Body of pancreas (tissue), 4 donors: Measurements from ENCODE around the gene RDH5. TPM values are rescaled to one million over a fixed set of nuclear protein-coding genes. Genes with fewer than 3 reads are reported as not detected.

Experiments used
- ATAC-seq: fragments of 150-250 bp; one replicate; pipeline ENCODE4 v1.9.1; 2016
- DNase-seq, 4 donors: peaks; one replicate each; pipeline ENCODE4 v3.0.0-alpha.2; 2019
- H3K27ac ChIP-seq, 4 donors: fragments of 200-600 bp; sonication (generic); 1 replicate in 3 of 4; 2 replicates in 1 of 4; pipeline versions ENCODE4 v1.5.1 to v1.6.1; 2016 to 2019; ENCODE audit warnings: mild to moderate bottlenecking in 1 of 4, mixed read lengths in 1 of 4, moderate library complexity in 1 of 4
- H3K27me3 ChIP-seq, 2 donors: fragments of 200-600 bp; sonication (generic); one replicate each; pipeline ENCODE4 v1.6.0; 2016; ENCODE audit warnings: mild to moderate bottlenecking in 1 of 2
- H3K36me3 ChIP-seq, 2 donors: fragments of 200-600 bp; sonication (generic); replicated peaks in 1 of 2; 2 replicates each; pipeline ENCODE4 v1.5.1; 2016; ENCODE audit warnings: low read depth in 2 of 2; ENCODE audit not compliant: insufficient read depth in 1 of 2
- H3K4me1 ChIP-seq: fragments of 200-600 bp; sonication (generic); one replicate; pipeline ENCODE4 v1.6.0; 2016
- H3K4me3 ChIP-seq, 2 donors: fragments of 200-600 bp; sonication (generic); 1 replicate in 1 of 2; 2 replicates in 1 of 2; pipeline ENCODE4 v1.5.1; 2016 to 2019
- H3K9me3 ChIP-seq, 3 donors: fragments of 200-600 bp; sonication (generic); 1 replicate in 2 of 3; 2 replicates in 1 of 3; pipeline ENCODE4 v1.5.1; 2016
- POLR2A ChIP-seq, 3 donors: fragments of 450-650 bp; IDR thresholded peaks; one replicate each; pipeline ENCODE4 v1.6.1; 2016; ENCODE audit warnings: antibody characterized with exemption in 3 of 3, mild to moderate bottlenecking in 2 of 3
- WGBS, 2 donors: methylation state at CpG; one replicate each; pipeline ENCODE4 v1.1.5; 2017; 5-methylcytosine and 5-hydroxymethylcytosine counted together
- intact Hi-C: fragments of 100-400 bp; cut with DNase I; formaldehyde crosslinking; loops from one replicate; pipeline ENCODE4 v1.15.1; 2023
- total RNA-seq, 2 donors: library from RNA; depleted of rRNA; stranded (reverse); fragments of >200 nt; gene quantifications; one replicate each; pipeline ENCODE4 v1.1.0, GENCODE V29; 2016
- TF ChIP-seq, protein P1 (sequence below), 7 experiments: fragments of 450-650 bp in 4 of 7; fragments of 200-600 bp in 3 of 7; sonication (generic) in 3 of 7; IDR thresholded peaks; one replicate each; pipeline ENCODE4 v1.5.1; 2016 to 2019; ENCODE audit warnings: antibody characterized with exemption in 7 of 7

The RDH5 gene
- total RNA-seq, 2 donors from 2014 or later: 4.2 to 20.4 TPM

DNA sequence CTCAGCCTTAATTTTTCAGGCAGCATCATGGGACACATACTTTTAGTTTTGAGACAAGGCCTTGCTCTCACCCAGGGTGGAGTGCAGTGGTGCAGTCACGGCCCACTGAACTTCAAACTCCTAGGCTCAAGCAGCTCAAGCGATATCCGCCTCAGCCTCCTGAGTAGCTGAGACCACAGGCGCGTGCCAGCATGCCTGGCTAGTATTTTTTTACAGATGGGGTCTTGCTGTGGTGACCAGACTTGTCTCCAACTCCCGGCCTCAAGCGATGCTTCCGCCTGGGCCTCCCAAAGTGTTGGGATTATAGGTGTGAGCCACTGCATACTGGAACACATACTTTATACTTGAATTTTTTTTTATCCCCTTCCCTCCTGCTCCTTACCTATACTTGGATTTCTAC, 2.8 kb downstream of the RDH5 start:
- peak overlapping the region in 1 of 4 donors; percentile 5 for H3K27ac ChIP-seq
- ATAC-seq (no peak), DNase-seq (no peak)
- peaks cover 0 to 7% of the 10 kb centered on the region in 2 donors for H3K36me3 ChIP-seq
- TF ChIP-seq, protein P1, sequence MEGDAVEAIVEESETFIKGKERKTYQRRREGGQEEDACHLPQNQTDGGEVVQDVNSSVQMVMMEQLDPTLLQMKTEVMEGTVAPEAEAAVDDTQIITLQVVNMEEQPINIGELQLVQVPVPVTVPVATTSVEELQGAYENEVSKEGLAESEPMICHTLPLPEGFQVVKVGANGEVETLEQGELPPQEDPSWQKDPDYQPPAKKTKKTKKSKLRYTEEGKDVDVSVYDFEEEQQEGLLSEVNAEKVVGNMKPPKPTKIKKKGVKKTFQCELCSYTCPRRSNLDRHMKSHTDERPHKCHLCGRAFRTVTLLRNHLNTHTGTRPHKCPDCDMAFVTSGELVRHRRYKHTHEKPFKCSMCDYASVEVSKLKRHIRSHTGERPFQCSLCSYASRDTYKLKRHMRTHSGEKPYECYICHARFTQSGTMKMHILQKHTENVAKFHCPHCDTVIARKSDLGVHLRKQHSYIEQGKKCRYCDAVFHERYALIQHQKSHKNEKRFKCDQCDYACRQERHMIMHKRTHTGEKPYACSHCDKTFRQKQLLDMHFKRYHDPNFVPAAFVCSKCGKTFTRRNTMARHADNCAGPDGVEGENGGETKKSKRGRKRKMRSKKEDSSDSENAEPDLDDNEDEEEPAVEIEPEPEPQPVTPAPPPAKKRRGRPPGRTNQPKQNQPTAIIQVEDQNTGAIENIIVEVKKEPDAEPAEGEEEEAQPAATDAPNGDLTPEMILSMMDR (IDR thresholded peaks at IDR 0.05): no peak
- no peak for TF ChIP-seq POLR2A (IDR thresholded peaks at IDR 0.05)
- no peaks in the 10 kb centered on the region for H3K27me3 ChIP-seq
- H3K4me1 ChIP-seq: peaks cover 81% of the 10 kb centered on the region
- no peak overlapping the region for H3K4me3 ChIP-seq
- 90 to 95% methylated on average over 8 of the region's 8 CpGs for WGBS, 2 donors
- intact Hi-C loops: no loop called here
- no peaks in the 10 kb centered on the region for H3K9me3 ChIP-seq

DNA sequence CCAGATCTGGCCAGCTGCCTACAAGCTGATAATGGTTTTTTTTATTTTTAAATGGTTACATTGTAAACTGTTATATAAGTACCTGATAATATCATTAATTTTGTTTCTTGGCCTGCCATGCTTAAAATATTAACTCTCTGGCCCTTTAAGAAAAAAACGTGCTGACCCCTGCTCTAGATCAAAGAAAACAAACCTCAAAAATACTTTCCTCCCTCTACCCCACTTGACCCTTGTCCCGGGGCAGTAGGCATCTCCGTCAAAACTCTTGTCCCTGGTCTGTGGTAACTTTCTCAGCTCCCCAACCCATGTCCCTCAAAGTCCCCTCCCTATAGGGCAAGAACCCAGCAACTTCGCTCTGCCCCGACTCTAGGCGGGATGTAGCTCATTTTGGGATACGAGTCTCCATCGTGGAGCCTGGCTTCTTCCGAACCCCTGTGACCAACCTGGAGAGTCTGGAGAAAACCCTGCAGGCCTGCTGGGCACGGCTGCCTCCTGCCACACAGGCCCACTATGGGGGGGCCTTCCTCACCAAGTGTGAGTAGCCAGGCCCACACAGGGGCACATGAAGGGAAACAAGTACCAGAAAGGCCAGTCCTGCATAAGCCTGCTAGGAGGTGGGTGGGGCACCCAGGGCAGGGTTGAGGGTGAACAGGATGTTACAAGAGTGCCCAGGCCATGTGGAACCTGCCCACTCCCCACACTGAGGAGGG, 3.5 kb downstream of the RDH5 start:
- no peaks in the 10 kb centered on the region for H3K9me3 ChIP-seq
- 30 to 39% methylated on average over 10 of the region's 10 CpGs for WGBS, 2 donors
- peak overlapping the region in 1 of 4 donors; percentile 6 for H3K27ac ChIP-seq
- ATAC-seq (no peak), DNase-seq (no peak)
- no peak overlapping the region for H3K4me3 ChIP-seq
- no peaks in the 10 kb centered on the region for H3K27me3 ChIP-seq
- intact Hi-C loops: no loop called here
- H3K36me3 ChIP-seq: peaks cover 0 to 7% of the 10 kb centered on the region in 2 donors
- TF ChIP-seq, protein P1 (IDR thresholded peaks at IDR 0.05): no peak
- TF ChIP-seq POLR2A (IDR thresholded peaks at IDR 0.05): no peak
- H3K4me1 ChIP-seq: peaks cover 74% of the 10 kb centered on the region

DNA sequence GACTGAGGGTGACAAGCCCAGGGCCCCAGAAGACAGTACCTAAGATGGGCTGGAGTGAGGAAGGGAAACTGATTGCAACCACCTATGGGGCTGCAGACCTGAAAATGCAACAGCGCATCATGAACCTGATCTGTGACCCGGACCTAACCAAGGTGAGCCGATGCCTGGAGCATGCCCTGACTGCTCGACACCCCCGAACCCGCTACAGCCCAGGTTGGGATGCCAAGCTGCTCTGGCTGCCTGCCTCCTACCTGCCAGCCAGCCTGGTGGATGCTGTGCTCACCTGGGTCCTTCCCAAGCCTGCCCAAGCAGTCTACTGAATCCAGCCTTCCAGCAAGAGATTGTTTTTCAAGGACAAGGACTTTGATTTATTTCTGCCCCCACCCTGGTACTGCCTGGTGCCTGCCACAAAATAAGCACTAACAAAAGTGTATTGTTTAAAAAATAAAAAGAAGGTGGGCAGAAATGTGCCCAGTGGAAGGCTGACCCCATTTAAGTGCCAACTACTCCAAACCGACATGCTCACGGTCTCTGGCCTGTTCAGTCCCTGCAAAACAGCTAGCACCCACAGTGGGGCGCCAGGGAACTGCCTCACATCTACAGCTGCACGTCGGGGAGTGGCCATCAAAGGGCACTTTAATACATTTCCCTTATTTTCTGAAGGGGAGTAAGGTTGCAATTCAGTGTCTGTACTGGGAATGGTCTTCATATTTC, 4.2 kb downstream of the RDH5 start:
- peak overlapping the region in 3 of 4 donors; percentile 6 to 33 (median 17) for H3K27ac ChIP-seq
- DNase-seq (peak; percentile 75 to 84 (median 80)), ATAC-seq (no peak)
- WGBS, 2 donors: 19 to 24% methylated on average over 11 of the region's 11 CpGs
- H3K4me3 ChIP-seq: no peak overlapping the region
- H3K27me3 ChIP-seq: no peaks in the 10 kb centered on the region
- TF ChIP-seq, protein P1 (IDR thresholded peaks at IDR 0.05): peak; percentile 41 to 72 (median 54)
- TF ChIP-seq POLR2A (IDR thresholded peaks at IDR 0.05): no peak
- H3K4me1 ChIP-seq: peaks cover 67% of the 10 kb centered on the region
- no peaks in the 10 kb centered on the region for H3K9me3 ChIP-seq
- H3K36me3 ChIP-seq: peaks cover 0 to 7% of the 10 kb centered on the region in 2 donors
- intact Hi-C loops: no loop called here

DNA sequence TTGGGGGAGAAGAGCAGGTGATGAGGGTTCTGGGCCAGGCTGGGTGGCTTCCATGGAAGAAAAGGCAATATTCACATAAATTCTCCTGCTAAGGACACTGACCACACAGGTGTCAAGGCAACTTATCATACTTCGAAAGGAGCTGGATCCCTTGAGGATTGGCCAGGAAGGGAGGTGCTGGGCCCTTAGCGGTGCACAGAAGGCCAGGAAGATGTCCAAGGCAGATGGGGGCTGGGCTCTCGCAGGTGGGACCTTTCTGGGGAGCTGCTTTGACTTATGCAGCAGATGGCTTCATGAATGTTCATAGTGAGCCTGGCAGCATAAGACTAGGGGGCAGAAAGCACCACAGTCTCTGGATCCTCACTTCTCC, 4.7 kb downstream of the RDH5 start:
- peak overlapping the region in 1 of 4 donors; percentile 33 for H3K27ac ChIP-seq
- DNase-seq (no peak), ATAC-seq (no peak)
- H3K36me3 ChIP-seq: peaks cover 0 to 7% of the 10 kb centered on the region in 2 donors
- H3K9me3 ChIP-seq: no peaks in the 10 kb centered on the region
- peaks cover 65% of the 10 kb centered on the region for H3K4me1 ChIP-seq
- H3K4me3 ChIP-seq: no peak overlapping the region
- intact Hi-C loops: no loop called here
- 27 to 33% methylated on average over 3 of the region's 3 CpGs for WGBS, 2 donors
- TF ChIP-seq, protein P1 (IDR thresholded peaks at IDR 0.05): peak in 1 of 7 experiments; percentile 5
- TF ChIP-seq POLR2A (IDR thresholded peaks at IDR 0.05): no peak
- H3K27me3 ChIP-seq: no peaks in the 10 kb centered on the region
